ENCODE data around the gene CORT.
A peak's percentile ranks its signal among the peaks of the same experiment; 100 is the strongest.
"Not testable (repeated sequence)": the region's sequence is repeated elsewhere in the genome, so short reads cannot be mapped to it uniquely, and the experiment has no call there.

The CORT gene, protein sequence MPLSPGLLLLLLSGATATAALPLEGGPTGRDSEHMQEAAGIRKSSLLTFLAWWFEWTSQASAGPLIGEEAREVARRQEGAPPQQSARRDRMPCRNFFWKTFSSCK

DNA sequence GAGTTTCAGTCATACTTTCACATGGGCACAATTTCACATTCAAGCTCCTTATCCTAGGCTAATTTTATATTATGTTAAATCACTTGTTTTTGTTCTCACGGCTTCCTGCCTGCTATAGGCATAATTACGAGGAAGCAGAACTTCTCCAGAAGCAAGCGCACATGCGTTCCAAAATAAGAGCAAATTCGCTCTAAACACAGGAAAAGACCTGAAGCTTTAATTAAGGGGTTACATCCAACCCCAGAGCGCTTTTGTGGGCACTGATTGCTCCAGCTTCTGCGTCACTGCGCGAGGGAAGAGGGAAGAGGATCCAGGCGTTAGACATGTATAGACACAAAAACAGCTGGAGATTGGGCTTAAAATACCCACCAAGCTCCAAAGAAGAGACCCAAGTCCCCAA lies at the start of gene CORT:
TSS of gene CORT (plus strand) at position 281 of the 400 bp plus-strand sequence. CDS start 193 bp downstream, outside the sequence.
- DNase-seq = no peak

GRCh38 chr1:10401281-10401680 lies 48.5 kb upstream of the CORT start:
- DNase-seq = no peak

GRCh38 chr1:10402729-10403274 lies 47.0 kb upstream of the CORT start:
- DNase-seq = no peak

- no peak for DNase-seq
Observed at GRCh38 chr1:10407201-10407600, 42.6 kb upstream of the CORT start.

DNA sequence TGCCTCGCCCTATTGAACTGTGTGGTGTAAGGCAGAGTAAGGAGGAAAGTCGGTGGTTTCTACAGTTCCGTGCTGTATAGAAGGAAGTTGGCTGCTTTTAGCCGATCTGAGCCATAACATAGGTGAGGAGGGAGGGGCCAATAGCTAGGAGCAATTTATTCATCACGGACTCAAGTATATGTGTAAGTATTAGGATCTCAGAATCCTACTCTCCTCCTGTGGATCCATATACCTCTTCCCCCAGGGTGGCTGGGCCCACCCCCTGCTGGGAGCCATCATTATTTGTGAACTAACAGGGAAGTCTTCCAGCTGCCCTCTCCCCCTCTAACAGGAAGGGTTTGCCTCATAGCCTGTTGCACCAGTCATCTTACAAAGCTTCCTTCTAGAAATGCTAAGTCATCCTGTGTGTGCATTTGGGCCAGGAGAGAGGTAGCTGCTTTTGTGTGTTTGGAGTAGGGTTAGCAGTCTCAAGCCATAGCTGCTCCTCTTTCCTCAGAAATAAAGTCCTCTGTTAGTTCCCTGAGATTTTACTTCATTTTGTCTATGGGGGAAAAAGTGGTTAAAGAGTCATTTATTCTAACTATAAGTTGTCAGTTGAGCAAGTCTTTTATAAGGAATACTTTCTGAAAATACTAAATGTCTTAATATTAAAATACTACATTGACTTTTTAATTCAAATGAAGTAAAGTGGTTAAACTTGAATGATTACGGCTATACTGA lies 34.5 kb upstream of the CORT start:
- no peak for DNase-seq

GRCh38 chr1:10415967-10416366 lies 33.9 kb upstream of the CORT start:
- DNase-seq = not testable (repeated sequence)

GRCh38 chr1:10418741-10419140 lies 31.1 kb upstream of the CORT start:
- DNase-seq = not testable (repeated sequence)

DNA sequence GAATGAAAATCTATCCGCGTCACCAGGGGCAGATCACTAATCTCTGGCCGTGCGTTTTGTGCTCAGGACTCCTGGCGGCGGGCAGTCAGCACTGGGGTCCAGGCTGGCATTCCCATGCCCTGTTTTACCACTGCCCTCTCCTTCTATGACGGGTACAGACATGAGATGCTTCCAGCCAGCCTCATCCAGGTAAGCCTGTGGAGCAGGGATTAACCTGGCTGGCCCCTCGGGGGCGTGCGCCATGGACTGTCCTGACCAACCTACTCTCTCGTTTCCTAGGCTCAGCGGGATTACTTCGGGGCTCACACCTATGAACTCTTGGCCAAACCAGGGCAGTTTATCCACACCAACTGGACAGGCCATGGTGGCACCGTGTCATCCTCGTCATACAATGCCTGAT lies 30.5 kb upstream of the CORT start:
- DNase-seq = no peak

- DNase-seq = no peak
Observed at GRCh38 chr1:10421637-10422036, 28.2 kb upstream of the CORT start.

- DNase-seq = no peak
Observed at GRCh38 chr1:10424034-10424433, 25.8 kb upstream of the CORT start.

DNA sequence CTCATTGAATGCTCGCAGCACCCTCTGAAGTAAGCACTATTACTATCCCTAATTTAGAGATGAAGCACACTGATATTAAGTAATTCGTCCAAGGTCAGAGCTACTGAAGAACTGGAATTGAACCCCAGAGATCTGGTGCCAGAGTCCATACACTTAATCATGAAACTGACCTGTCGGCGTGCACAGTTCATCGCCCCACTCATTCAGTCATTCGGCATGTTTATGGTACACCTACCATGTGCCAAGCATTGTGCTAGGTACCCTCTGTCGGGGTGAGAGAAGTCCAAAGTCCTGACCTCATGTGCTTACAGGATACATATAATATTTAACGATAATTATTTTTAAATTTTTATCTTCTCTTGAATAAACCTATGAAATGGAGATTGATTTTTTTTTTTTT lies 25.2 kb upstream of the CORT start:
- no peak for DNase-seq

GRCh38 chr1:10425826-10426534 lies 23.9 kb upstream of the CORT start:
- DNase-seq = not testable (repeated sequence)

DNA sequence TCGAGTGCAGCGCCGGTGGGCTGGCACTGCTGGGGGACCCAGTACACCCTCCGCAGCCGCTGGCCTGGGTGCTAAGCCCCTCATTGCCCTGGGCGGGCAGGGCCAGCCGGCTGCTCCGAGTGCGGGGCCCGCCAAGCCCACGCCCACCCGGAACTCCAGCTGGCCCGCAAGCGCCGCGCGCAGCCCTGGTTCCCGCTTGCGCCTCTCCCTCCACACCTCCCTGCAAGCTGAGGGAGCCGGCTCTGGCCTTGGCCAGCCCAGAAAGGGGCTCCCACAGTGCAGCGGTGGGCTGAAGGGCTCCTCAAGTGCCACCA lies 23.3 kb upstream of the CORT start:
- DNase-seq = not testable (repeated sequence)

GRCh38 chr1:10428984-10429383 lies 20.8 kb upstream of the CORT start:
- DNase-seq = no peak

DNA sequence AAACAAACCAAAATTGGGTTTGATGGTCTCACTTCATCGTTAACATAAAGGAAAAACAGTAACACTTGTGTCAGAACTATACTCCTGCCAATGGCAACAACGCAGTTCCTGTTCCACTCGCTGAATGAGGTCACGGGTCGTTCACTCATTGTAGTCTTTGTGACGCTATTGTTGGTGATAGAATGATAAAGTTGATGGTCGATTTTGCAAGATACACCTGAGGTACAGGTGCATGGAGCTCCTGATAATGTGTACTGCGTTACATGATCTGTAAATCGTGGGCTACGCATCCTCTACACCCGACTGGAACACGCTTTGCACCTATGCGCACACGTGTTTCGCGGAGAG lies 20.0 kb upstream of the CORT start:
- no peak for DNase-seq

DNA sequence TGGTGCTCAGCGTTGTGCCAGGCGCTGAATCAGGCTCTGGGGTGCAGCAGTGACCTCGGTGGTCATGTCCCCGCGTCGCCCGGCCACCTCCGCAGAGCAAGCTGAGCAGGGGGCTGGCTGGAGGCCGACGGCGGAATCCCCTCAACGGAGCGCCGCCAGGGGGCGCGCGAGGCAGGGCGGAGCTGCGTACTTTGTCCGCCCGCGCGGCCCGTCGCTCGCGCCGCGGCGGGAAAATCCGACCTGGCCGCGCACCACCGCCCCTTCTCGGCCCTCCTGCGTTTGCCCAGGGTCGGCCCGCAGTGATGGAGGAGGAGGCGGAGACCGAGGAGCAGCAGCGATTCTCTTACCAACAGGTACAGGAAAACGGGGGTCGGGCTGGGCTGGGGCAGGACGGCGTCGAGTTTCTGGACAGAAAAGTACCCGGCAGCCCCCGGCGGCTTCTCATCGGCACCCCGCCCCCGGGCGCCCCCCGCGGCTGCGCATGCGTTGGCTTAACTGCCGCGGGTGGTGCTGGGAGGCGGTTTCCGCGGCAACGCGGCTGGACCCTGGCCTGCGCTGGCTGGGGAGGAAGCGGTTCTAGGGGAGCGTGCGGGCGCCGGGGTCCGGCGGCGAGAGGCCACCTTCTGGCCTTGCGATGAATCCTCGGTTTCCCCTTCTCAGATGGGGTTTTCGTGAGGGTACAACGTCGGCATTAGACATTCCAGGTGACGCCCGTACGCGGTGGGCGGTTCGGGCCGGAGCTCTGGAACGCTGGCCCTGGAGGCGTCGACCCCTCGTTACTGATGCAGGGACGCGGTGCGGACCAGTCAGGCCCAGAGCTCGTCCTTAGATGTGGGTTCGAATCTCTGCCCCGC lies 19.4 kb upstream of the CORT start, which contains the start of gene CENPS:
TSS of gene CENPS (plus strand) at position 218 of the 854 bp plus-strand sequence. CDS start at position 303, 85 bp downstream.
- peak; percentile 99 for DNase-seq

DNA sequence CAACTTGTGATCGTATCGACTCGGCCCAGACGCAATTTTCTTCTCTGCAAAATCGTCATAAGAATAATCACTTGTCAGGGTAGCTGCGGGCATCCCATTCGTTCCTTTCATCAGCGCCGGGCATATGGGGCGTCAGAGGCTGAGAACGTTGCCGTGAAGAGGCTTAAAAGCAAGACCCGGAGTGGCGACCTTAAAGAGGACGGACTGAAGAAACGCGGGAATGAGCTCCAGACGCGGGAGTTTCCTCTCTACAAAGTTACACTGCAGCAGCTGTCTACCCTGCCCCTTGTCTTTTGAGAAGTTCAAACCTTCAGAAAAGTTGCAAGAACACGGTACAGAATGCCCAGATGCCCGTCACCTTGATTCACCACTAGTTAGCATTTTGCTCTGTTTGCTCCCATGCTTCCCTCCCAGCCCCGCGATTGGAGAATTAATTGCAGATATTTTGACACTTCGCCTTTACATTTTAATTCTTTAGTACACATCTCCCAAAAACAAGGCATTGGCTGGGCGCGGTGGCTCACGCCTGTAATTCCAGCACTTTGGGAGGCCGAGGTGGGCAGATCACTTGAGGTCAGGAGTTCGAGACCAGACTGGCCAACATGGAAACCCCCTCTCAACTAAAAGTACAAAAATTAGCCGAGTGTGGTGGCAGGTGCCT lies 18.6 kb upstream of the CORT start:
- DNase-seq = no peak

GRCh38 chr1:10432910-10433700 lies 16.7 kb upstream of the CORT start:
- DNase-seq = no peak

- no peak for DNase-seq
Observed at GRCh38 chr1:10433790-10434189, 16.0 kb upstream of the CORT start.

DNA sequence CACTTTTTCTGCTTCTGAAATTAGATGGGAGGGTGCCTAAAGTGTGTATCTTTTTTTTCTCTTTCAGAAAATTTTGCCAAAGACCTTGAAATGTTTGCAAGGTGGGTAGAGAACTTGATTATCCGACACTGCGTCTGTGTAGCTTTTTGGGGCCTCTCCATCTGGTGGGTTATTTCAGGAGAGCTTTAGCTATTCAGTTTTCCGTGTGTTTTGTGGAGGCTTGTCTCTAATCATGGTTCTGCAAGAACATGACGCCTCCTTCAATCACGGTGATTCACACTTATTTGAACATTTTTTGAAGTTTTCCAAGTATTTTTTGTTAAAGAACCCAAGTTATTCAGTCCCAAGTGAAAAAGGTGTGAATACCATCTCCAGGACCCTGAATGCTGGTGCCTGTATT lies 15.2 kb upstream of the CORT start:
- DNase-seq = no peak

DNA sequence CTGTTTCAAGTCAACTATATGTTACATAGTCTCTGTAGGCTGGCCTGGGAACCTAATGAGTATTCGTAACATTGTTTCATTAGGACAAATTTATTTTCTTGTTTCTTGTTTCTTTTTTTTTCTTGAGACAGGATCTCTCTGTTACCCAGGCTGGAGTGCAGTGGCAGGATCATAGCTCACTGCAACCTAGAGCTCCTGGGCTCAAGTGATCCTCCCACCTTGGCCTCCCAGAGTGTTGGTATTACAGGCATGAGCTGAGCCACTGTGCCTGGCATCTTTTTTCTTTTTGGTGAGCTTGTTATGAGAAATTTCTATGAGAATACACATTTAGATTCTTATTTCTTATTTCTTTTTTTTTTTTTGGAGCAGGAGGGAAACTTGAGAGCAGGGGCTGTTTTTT lies 12.8 kb upstream of the CORT start:
- DNase-seq = no peak

- DNase-seq = no peak
Observed at GRCh38 chr1:10438677-10439163, 11.1 kb upstream of the CORT start.
